Skeletal muscle satellite cell (primary cell): Measurements from ENCODE around the gene STEAP4.

ENCODE experiments used
- H3K27me3 ChIP-seq: 2 replicates; pipeline ENCODE4 v1.7.0; 2013; ENCODE audit warnings: low read length; ENCODE audit not compliant: control insufficient read depth, insufficient read depth
- H3K36me3 ChIP-seq: 2 replicates; pipeline ENCODE4 v1.7.0; 2013; ENCODE audit warnings: mild to moderate bottlenecking, control low read depth, low read length; ENCODE audit not compliant: insufficient read depth
- H3K4me1 ChIP-seq: 2 replicates; pipeline ENCODE4 v1.7.0; 2013; ENCODE audit warnings: low read length; ENCODE audit not compliant: control insufficient read depth, insufficient read depth
- H3K4me2 ChIP-seq: 2 replicates; pipeline ENCODE4 v1.7.0; 2013; ENCODE audit warnings: mild to moderate bottlenecking, low read length
- H3K4me3 ChIP-seq: 2 replicates; pipeline ENCODE4 v1.7.0; 2013; ENCODE audit warnings: low read length
- H3K9ac ChIP-seq: 2 replicates; pipeline ENCODE4 v1.7.0; 2013; ENCODE audit warnings: mild to moderate bottlenecking, low read depth, low read length, moderate library complexity
- H3K9me3 ChIP-seq: replicated peaks from 2 replicates; pipeline ENCODE4 v1.7.0; 2013; ENCODE audit warnings: mild to moderate bottlenecking, control low read depth, low read length

STEAP4 gene

GRCh38 chr7:88311675-88312036 is 5.0 kb upstream of the STEAP4 start:
- H3K36me3 ChIP-seq: no peaks in the 10 kb centered on the region
- no peak overlapping the region for H3K4me3 ChIP-seq
- H3K9me3 ChIP-seq: no peaks in the 10 kb centered on the region
- peak overlapping the region; percentile 46 for H3K4me2 ChIP-seq
- no peak overlapping the region for H3K9ac ChIP-seq
- peaks cover 22% of the 10 kb centered on the region for H3K4me1 ChIP-seq
- no peaks in the 10 kb centered on the region for H3K27me3 ChIP-seq

- Histone ChIP-seq H3K9me3 (no peaks in the 10 kb centered on the region), H3K4me2 (no peak overlapping the region), H3K27me3 (no peaks in the 10 kb centered on the region), H3K4me1 (peaks cover 27% of the 10 kb centered on the region), H3K9ac (no peak overlapping the region), H3K36me3 (no peaks in the 10 kb centered on the region), H3K4me3 (no peak overlapping the region)
Measured at GRCh38 chr7:88310956-88311674, 4.4 kb upstream of the STEAP4 start.

GRCh38 chr7:88309819-88310218 is 3.1 kb upstream of the STEAP4 start:
- Histone ChIP-seq H3K4me2 (no peak overlapping the region), H3K27me3 (no peaks in the 10 kb centered on the region), H3K4me3 (no peak overlapping the region), H3K36me3 (no peaks in the 10 kb centered on the region), H3K4me1 (peaks cover 27% of the 10 kb centered on the region), H3K9ac (no peak overlapping the region), H3K9me3 (no peaks in the 10 kb centered on the region)

DNA sequence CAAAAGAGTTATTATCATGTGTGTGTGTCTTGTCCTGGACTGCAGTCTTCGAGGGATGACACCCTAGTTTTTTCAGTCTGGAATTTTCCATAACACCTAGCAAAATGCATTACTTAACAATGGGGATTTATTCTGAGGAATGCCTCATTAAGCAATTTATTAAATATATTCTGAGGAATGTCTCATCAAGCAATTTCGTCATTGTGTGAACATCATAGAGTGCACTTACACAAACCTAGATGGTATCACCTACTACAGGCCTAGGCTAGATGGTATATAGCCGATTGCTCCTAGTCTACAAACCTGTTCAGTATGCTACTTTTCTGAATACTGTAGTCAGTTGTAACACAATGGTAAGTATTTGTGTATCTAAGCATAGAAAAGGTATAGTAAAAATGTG is 1.1 kb upstream of the STEAP4 start:
- Histone ChIP-seq H3K9me3 (no peaks in the 10 kb centered on the region), H3K4me3 (no peak overlapping the region), H3K4me1 (peaks cover 27% of the 10 kb centered on the region), H3K27me3 (no peaks in the 10 kb centered on the region), H3K9ac (no peak overlapping the region), H3K4me2 (no peak overlapping the region), H3K36me3 (no peaks in the 10 kb centered on the region)

DNA sequence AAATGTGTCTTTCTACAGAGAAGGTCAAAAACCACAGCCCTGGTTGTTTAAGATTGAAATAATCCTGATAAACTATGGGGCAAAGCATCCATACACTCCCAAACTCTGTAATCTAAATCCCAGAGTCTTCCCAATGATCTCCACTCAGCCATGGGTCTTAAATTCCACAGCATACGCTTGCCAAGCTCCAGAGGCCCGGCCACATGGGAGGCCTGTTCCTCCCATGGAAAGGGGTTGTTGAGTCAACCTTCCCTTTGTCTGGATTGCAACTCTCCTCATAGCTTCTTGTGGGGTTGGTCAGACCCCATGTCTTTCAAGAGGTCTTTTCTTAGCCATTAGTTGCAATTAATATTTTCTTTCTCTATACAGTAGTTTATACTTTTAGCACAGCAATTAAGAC is 718 bp upstream of the STEAP4 start:
- Histone ChIP-seq H3K4me3 (no peak overlapping the region), H3K9ac (no peak overlapping the region), H3K9me3 (no peaks in the 10 kb centered on the region), H3K4me1 (peaks cover 25% of the 10 kb centered on the region), H3K4me2 (no peak overlapping the region), H3K27me3 (no peaks in the 10 kb centered on the region), H3K36me3 (no peaks in the 10 kb centered on the region)

GRCh38 chr7:88305044-88305443 is 1.6 kb downstream of the STEAP4 start:
- Histone ChIP-seq H3K9ac (no peak overlapping the region), H3K27me3 (no peaks in the 10 kb centered on the region), H3K4me3 (no peak overlapping the region), H3K36me3 (no peaks in the 10 kb centered on the region), H3K4me2 (no peak overlapping the region), H3K4me1 (peaks cover 8% of the 10 kb centered on the region), H3K9me3 (no peaks in the 10 kb centered on the region)

GRCh38 chr7:88302486-88302885 is 4.2 kb downstream of the STEAP4 start:
- peaks cover 5% of the 10 kb centered on the region for H3K4me1 ChIP-seq
- H3K4me2 ChIP-seq: no peak overlapping the region
- H3K9me3 ChIP-seq: no peaks in the 10 kb centered on the region
- H3K36me3 ChIP-seq: no peaks in the 10 kb centered on the region
- no peaks in the 10 kb centered on the region for H3K27me3 ChIP-seq
- no peak overlapping the region for H3K4me3 ChIP-seq
- H3K9ac ChIP-seq: no peak overlapping the region

DNA sequence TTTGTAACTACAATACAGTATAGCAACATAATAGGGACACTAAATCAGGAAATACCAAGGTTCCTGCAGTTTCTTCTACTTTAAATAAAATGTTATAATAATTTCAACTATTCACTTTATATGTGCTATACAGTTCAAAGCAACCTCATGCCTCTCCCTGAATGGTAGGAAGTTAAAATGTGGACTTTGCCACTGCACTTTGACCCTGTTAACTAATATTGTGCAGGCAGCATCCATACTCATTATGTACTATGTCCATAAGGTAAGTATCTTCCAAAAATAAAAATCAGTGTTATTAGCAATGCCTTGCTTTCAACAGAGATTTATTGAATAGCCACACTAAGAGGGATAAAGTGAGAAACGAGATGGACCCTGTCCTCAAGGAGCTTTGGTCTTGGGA is 4.8 kb downstream of the STEAP4 start:
- H3K4me3 ChIP-seq: no peak overlapping the region
- no peak overlapping the region for H3K9ac ChIP-seq
- no peak overlapping the region for H3K4me2 ChIP-seq
- no peaks in the 10 kb centered on the region for H3K9me3 ChIP-seq
- H3K36me3 ChIP-seq: no peaks in the 10 kb centered on the region
- H3K27me3 ChIP-seq: no peaks in the 10 kb centered on the region
- peaks cover 5% of the 10 kb centered on the region for H3K4me1 ChIP-seq

DNA sequence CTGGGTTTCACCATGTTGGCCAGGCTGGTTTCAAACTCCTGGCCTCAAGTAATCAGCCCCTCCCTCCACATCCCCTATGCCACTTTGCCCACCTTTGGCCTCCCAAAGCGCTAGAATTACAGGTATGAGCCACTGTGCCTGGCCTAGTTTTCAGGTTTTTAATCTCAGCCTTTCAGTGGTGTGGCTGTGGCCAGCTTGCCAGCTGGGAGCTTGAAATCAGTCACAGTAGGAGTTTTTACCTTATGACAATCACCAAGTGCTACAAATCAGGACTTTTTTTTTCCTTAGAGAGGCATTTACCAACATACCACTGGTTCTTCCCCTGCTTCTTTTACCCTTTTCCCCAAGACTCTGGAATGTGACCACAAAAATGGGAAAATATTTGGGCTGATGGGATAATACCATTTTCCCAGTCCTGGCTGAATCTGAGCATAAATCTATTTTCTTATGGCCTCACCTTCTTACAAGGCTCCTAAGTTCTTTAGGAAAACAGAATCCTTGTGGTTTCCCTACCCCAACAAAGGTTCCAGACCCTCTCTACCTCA is 6.2 kb downstream of the STEAP4 start:
- no peaks in the 10 kb centered on the region for H3K36me3 ChIP-seq
- no peak overlapping the region for H3K4me3 ChIP-seq
- no peak overlapping the region for H3K4me2 ChIP-seq
- no peaks in the 10 kb centered on the region for H3K27me3 ChIP-seq
- no peak overlapping the region for H3K9ac ChIP-seq
- no peaks in the 10 kb centered on the region for H3K4me1 ChIP-seq
- H3K9me3 ChIP-seq: no peaks in the 10 kb centered on the region

DNA sequence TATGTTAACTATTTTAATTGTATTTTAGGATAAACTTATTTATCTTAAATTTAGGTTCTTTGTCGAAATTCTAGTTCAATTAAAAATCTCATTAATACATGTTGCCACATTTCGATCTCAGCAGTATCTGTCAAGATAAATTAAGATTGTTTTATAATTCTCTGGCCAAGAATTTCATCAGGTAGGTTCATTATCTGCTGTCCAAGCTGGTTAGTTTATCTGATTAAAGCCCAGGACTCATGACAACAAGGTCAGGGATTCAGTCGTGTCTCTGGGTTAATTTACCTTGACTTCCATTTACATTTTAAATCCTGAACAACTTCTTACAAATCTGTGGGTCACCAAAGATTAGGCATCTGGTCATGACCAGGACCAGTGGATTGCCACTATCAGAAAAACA is 7.6 kb downstream of the STEAP4 start:
- no peaks in the 10 kb centered on the region for H3K4me1 ChIP-seq
- H3K4me2 ChIP-seq: no peak overlapping the region
- H3K9me3 ChIP-seq: no peaks in the 10 kb centered on the region
- H3K27me3 ChIP-seq: no peaks in the 10 kb centered on the region
- no peak overlapping the region for H3K9ac ChIP-seq
- H3K4me3 ChIP-seq: no peak overlapping the region
- no peaks in the 10 kb centered on the region for H3K36me3 ChIP-seq

GRCh38 chr7:88293866-88294265 is 12.8 kb downstream of the STEAP4 start:
- peaks cover 11% of the 10 kb centered on the region for H3K4me1 ChIP-seq
- no peak overlapping the region for H3K4me3 ChIP-seq
- no peak overlapping the region for H3K9ac ChIP-seq
- H3K9me3 ChIP-seq: no peaks in the 10 kb centered on the region
- H3K36me3 ChIP-seq: no peaks in the 10 kb centered on the region
- no peaks in the 10 kb centered on the region for H3K27me3 ChIP-seq
- no peak overlapping the region for H3K4me2 ChIP-seq
